PFSK-1 (cell line): ENCODE results near the gene NT5C2.

ENCODE experiments used
- FOXP2 ChIP-seq: optimal IDR thresholded peaks from 2 replicates; pipeline ENCODE3; 2011; ENCODE audit warnings: borderline replicate concordance, control low read depth, inconsistent platforms; ENCODE audit not compliant: insufficient read depth; ENCODE audit errors: extremely low read length, extremely low read depth
- POLR2AphosphoS5 ChIP-seq: IDR thresholded peaks from 2 replicates; pipeline ENCODE4 v1.6.1; 2012; ENCODE audit warnings: low read depth, mild to moderate bottlenecking, control low read depth, low read length, moderate library complexity
- SIN3A ChIP-seq: IDR thresholded peaks from 2 replicates; pipeline ENCODE4 v1.6.1; 2012; ENCODE audit warnings: mild to moderate bottlenecking, low read length, moderate library complexity, borderline replicate concordance; ENCODE audit not compliant: insufficient read depth
- TAF1 ChIP-seq: IDR thresholded peaks from 2 replicates; pipeline ENCODE4 v1.6.1; 2012; ENCODE audit warnings: low read length, control low read depth, borderline replicate concordance; ENCODE audit not compliant: insufficient read depth
- TF ChIP-seq, protein P1 (sequence below), 2 experiments: IDR thresholded peaks; 2 replicates each; pipeline versions ENCODE4 v1.6.1 to v1.8.0; 2011 to 2012; ENCODE audit warnings: low read depth in 2 of 2, low read length in 2 of 2, control low read depth in 1 of 2, inconsistent platforms in 1 of 2, mild to moderate bottlenecking in 1 of 2, moderate library complexity in 1 of 2; ENCODE audit not compliant: insufficient read depth in 1 of 2

NT5C2 gene

GRCh38 chr10:103139803-103140202, 53.3 kb downstream of the NT5C2 start:
- TF ChIP-seq TAF1 (no peak), FOXP2 (no peak), POLR2AphosphoS5 (no peak)

GRCh38 chr10:103130910-103131309, 62.2 kb downstream of the NT5C2 start:
- TF ChIP-seq, protein P1, sequence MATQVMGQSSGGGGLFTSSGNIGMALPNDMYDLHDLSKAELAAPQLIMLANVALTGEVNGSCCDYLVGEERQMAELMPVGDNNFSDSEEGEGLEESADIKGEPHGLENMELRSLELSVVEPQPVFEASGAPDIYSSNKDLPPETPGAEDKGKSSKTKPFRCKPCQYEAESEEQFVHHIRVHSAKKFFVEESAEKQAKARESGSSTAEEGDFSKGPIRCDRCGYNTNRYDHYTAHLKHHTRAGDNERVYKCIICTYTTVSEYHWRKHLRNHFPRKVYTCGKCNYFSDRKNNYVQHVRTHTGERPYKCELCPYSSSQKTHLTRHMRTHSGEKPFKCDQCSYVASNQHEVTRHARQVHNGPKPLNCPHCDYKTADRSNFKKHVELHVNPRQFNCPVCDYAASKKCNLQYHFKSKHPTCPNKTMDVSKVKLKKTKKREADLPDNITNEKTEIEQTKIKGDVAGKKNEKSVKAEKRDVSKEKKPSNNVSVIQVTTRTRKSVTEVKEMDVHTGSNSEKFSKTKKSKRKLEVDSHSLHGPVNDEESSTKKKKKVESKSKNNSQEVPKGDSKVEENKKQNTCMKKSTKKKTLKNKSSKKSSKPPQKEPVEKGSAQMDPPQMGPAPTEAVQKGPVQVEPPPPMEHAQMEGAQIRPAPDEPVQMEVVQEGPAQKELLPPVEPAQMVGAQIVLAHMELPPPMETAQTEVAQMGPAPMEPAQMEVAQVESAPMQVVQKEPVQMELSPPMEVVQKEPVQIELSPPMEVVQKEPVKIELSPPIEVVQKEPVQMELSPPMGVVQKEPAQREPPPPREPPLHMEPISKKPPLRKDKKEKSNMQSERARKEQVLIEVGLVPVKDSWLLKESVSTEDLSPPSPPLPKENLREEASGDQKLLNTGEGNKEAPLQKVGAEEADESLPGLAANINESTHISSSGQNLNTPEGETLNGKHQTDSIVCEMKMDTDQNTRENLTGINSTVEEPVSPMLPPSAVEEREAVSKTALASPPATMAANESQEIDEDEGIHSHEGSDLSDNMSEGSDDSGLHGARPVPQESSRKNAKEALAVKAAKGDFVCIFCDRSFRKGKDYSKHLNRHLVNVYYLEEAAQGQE (IDR thresholded peaks at IDR 0.05; ENCODE audit: insufficient read depth in 1 of 2, low read depth in 2 of 2, low read length in 2 of 2), result no peak

- no peak for TF ChIP-seq POLR2AphosphoS5
- TF ChIP-seq FOXP2, result no peak
- TF ChIP-seq, protein P1 (IDR thresholded peaks at IDR 0.05; ENCODE audit: insufficient read depth in 1 of 2, low read depth in 2 of 2, low read length in 2 of 2), result no peak
- no peak for TF ChIP-seq TAF1
- no peak for TF ChIP-seq SIN3A
These were observed 65.8 kb downstream of the NT5C2 start for GRCh38 chr10:103127241-103127640.

GRCh38 chr10:103125323-103126267, 67.5 kb downstream of the NT5C2 start:
- no peak for TF ChIP-seq SIN3A
- no peak for TF ChIP-seq FOXP2

GRCh38 chr10:103124420-103125096, 68.5 kb downstream of the NT5C2 start:
- TF ChIP-seq TAF1, result no peak
- TF ChIP-seq, protein P1 (IDR thresholded peaks at IDR 0.05; ENCODE audit: insufficient read depth in 1 of 2, low read depth in 2 of 2, low read length in 2 of 2), result no peak
- no peak for TF ChIP-seq POLR2AphosphoS5
- TF ChIP-seq FOXP2, result no peak
- no peak for TF ChIP-seq SIN3A

DNA sequence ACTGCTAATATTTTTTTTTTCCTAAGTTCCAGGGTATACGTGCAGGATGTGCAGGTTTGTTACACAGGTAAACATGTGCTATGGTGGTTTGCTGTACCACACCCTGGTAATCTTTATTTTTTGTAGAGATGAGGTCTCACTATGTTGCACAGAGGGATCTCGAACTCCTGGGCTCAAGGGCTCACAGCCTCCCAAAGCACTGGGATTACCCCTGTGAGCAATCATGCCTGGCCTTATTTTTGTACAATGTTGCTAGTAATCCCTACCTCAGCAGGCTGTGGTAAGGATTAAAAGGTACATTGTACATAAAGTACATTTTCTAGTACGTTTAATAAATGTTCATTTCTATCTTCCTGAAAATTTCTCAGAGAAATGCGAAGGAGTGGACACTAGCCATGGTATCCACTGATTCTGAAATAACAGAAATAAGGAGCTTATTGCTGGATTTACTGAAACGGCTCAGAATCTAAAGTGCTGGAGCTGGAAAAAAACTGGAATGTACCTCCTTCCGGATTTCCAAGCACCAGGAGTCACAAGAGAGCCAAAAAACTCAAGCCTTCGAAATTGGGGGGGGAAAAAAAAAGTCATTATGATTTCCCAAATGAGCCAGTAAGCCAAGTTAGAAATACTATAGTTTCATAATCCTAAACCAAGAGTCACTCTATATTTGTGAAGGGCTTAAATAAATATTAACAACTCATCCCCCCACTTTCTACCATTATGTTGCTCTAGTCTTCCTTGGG, 69.6 kb downstream of the NT5C2 start:
- TF ChIP-seq, protein P1 (IDR thresholded peaks at IDR 0.05; ENCODE audit: insufficient read depth in 1 of 2, low read depth in 2 of 2, low read length in 2 of 2), result no peak
- no peak for TF ChIP-seq TAF1
- no peak for TF ChIP-seq POLR2AphosphoS5
- TF ChIP-seq FOXP2, result no peak
- TF ChIP-seq SIN3A, result no peak
